Testis (tissue), 3 donors: ENCODE measurements around the gene RNF125. TPM values are rescaled to one million over a fixed set of nuclear protein-coding genes. Genes with fewer than 3 reads are reported as not detected.

Experiments used
- DNase-seq: peaks from one replicate; pipeline ENCODE4 v3.0.0-alpha.2; 2019
- H3K27ac ChIP-seq, 2 donors: fragments of 200-600 bp; sonication (generic); one replicate each; pipeline ENCODE4 v1.5.1; 2019
- H3K27me3 ChIP-seq: fragments of 200-600 bp; sonication (generic); one replicate; pipeline ENCODE4 v1.5.1; 2019
- H3K36me3 ChIP-seq: fragments of 200-600 bp; sonication (generic); one replicate; pipeline ENCODE4 v1.5.1; 2017; ENCODE audit warnings: low read depth; ENCODE audit errors: missing control alignments
- H3K4me1 ChIP-seq: fragments of 200-600 bp; sonication (generic); one replicate; pipeline ENCODE4 v1.5.1; 2019
- H3K4me3 ChIP-seq, 2 donors: fragments of 200-600 bp; sonication (generic); one replicate each; pipeline ENCODE4 v1.5.1; 2017 to 2019
- H3K9me3 ChIP-seq: fragments of 200-600 bp; sonication (generic); one replicate; pipeline ENCODE4 v1.5.1; 2017
- CTCF ChIP-seq, 3 experiments: fragments of 450-650 bp in 2 of 3; fragments of 200-600 bp in 1 of 3; sonication (generic) in 1 of 3; IDR thresholded peaks; one replicate each; pipeline ENCODE4 v1.5.1; 2016 to 2019; ENCODE audit warnings: antibody characterized with exemption in 3 of 3, mild to moderate bottlenecking in 2 of 3, moderate library complexity in 1 of 3
- POLR2A ChIP-seq: fragments of 450-650 bp; IDR thresholded peaks from one replicate; pipeline ENCODE4 v1.6.1; 2017; ENCODE audit warnings: antibody characterized with exemption, mild to moderate bottlenecking, moderate library complexity
- WGBS, 2 donors: methylation state at CpG; one replicate each; pipeline ENCODE4 v1.1.5; 2018; 5-methylcytosine and 5-hydroxymethylcytosine counted together
- intact Hi-C: fragments of 100-400 bp; cut with DNase I; formaldehyde crosslinking; loops from one replicate; pipeline ENCODE4 v1.15.1; 2023; ENCODE audit warnings: low total_unique reads
- polyA plus RNA-seq: library from polyadenylated mRNA; stranded (reverse); fragments of 350-450 nt; fragmentation: Illumina TruSeq; extraction: RNeasy Lipid Tissue Mini Kit (QIAGEN cat#74804); gene quantifications from one replicate; pipeline ENCODE4 v1.2.3, GENCODE V29; 2014; ENCODE audit warnings: low read depth, low replicate concordance; ENCODE audit not compliant: insufficient read depth
- total RNA-seq, 2 donors: library from RNA; depleted of rRNA; stranded (reverse); fragments of >200 nt; gene quantifications; one replicate each; pipeline ENCODE4 v1.2.3, GENCODE V29; 2016

RNF125 gene
- total and polyA plus RNA-seq, 3 donors from 2014 or later = 1.9 to 9.1 (median 2.0) TPM

DNA sequence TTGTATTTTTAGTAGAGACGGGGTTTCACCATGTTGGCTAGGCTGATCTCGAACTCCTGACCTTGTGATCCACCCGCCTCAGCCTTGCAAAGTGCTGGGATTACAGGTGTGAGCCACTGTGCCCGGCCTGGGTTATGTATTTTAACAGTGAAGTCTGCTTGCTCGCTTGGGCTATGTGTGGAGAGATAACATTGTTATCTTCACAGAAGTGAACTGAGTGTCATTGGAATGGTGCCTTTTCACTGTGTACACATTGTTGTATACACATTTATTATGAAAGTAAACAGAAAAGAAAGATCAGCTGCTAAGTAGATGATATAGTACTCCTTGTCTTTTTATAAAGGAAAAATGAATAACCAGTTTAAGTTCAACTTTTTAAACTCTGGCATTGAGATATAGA is 103.4 kb downstream of the RNF125 start:
- TF ChIP-seq POLR2A (no peak), CTCF (IDR thresholded peaks at IDR 0.05) (no peak)
- intact Hi-C loops = no loop called here
- H3K4me1 ChIP-seq = no peaks in the 10 kb centered on the region
- H3K27me3 ChIP-seq = no peaks in the 10 kb centered on the region
- H3K27ac ChIP-seq = no peak overlapping the region
- no peaks in the 10 kb centered on the region for H3K9me3 ChIP-seq
- no peak overlapping the region for H3K4me3 ChIP-seq
- 79 to 94% methylated on average over 5 of the region's 5 CpGs for WGBS, 2 donors
- no peaks in the 10 kb centered on the region for H3K36me3 ChIP-seq
- no peak for DNase-seq

Other genes with a start within 250 kb of the RNF125 start
- gene TRAPPC8, start 75.7 kb upstream of the RNF125 start, total RNA-seq = 10 to 100 TPM; 59.0 to 85.0 TPM
- 80.0 TPM for gene TRAPPC8, start 75.7 kb upstream of the RNF125 start, polyA plus RNA-seq
- 100 to 1,000 TPM; 121 to 190 TPM for gene RNF138, start 73.0 kb downstream of the RNF125 start, total RNA-seq
- gene RNF138, start 73.0 kb downstream of the RNF125 start, polyA plus RNA-seq = 295 TPM
- gene MEP1B, start 171.2 kb downstream of the RNF125 start, total RNA-seq = under 1 TPM; 0.19 to 0.39 TPM
- gene MEP1B, start 171.2 kb downstream of the RNF125 start, polyA plus RNA-seq = 0.78 TPM